Measurements from ENCODE around the gene GALNT15. TPM values are rescaled to one million over a fixed set of nuclear protein-coding genes. Genes with fewer than 3 reads are reported as not detected.
A peak's percentile ranks its signal among the peaks of the same experiment; 100 is the strongest.

GALNT15 gene
- total RNA-seq, 4 donors from 2014 or later, result 386 to 830 (median 768) TPM

GRCh38 chr3:16132928-16133327, 41.6 kb upstream of the GALNT15 start:
- DNase-seq (ENCODE audit: low spot score in 2 of 2), result no peak
- peak overlapping the region in 2 of 4 donors; percentile 18 to 58 for H3K27ac ChIP-seq

GRCh38 chr3:16134173-16134928, 40.1 kb upstream of the GALNT15 start:
- Histone ChIP-seq H3K36me3 (no peaks in the 10 kb centered on the region), H3K27ac (peak overlapping the region in 2 of 4 donors; percentile 87 to 94), H3K27me3 (no peaks in the 10 kb centered on the region), H3K4me3 (no peak overlapping the region), H3K9me3 (no peaks in the 10 kb centered on the region), H3K4me1 (peaks cover 0 to 25% (median 9%) of the 10 kb centered on the region in 4 donors)
- TF ChIP-seq EP300 (IDR thresholded peaks at IDR 0.05) (no peak), POLR2A (IDR thresholded peaks at IDR 0.05) (no peak), CTCF (IDR thresholded peaks at IDR 0.05) (no peak)
- DNase-seq (ENCODE audit: low spot score in 2 of 2), result no peak
- 78 to 84% methylated on average over 6 of the region's 6 CpGs for whole genome bisulfite sequencing, 2 donors

More at GRCh38 chr3:16132928-16133327, 41.6 kb upstream of the GALNT15 start:
- TF ChIP-seq EP300 (IDR thresholded peaks at IDR 0.05), result no peak
- TF ChIP-seq POLR2A (IDR thresholded peaks at IDR 0.05), result no peak
- no peak for TF ChIP-seq CTCF (IDR thresholded peaks at IDR 0.05)
- no peaks in the 10 kb centered on the region for H3K27me3 ChIP-seq
- H3K4me3 ChIP-seq, result no peak overlapping the region
- no peaks in the 10 kb centered on the region for H3K9me3 ChIP-seq
- H3K36me3 ChIP-seq, result no peaks in the 10 kb centered on the region
- WGBS, 2 donors, result 50 to 69% methylated on average over 3 of the region's 3 CpGs
- H3K4me1 ChIP-seq, result peaks cover 0 to 25% (median 9%) of the 10 kb centered on the region in 4 donors

GRCh38 chr3:16136055-16136454, 38.4 kb upstream of the GALNT15 start:
- Histone ChIP-seq H3K4me3 (no peak overlapping the region), H3K9me3 (no peaks in the 10 kb centered on the region), H3K4me1 (peaks cover 0 to 25% (median 9%) of the 10 kb centered on the region in 4 donors), H3K27ac (peak overlapping the region; percentile 64 to 94 (median 78)), H3K36me3 (no peaks in the 10 kb centered on the region), H3K27me3 (no peaks in the 10 kb centered on the region)
- TF ChIP-seq EP300 (IDR thresholded peaks at IDR 0.05) (peak; percentile 24 to 70), POLR2A (IDR thresholded peaks at IDR 0.05) (peak in 1 of 2 donors; percentile 11), CTCF (IDR thresholded peaks at IDR 0.05) (no peak)
- whole genome bisulfite sequencing, 2 donors, result 24 to 31% methylated on average over 2 of the region's 2 CpGs
- DNase-seq (ENCODE audit: low spot score in 2 of 2), result no peak

- peaks cover 0 to 30% (median 9%) of the 10 kb centered on the region in 4 donors for H3K4me1 ChIP-seq
- no peak overlapping the region for H3K4me3 ChIP-seq
- no peaks in the 10 kb centered on the region for H3K27me3 ChIP-seq
- DNase-seq (ENCODE audit: low spot score in 2 of 2), result no peak
- TF ChIP-seq POLR2A (IDR thresholded peaks at IDR 0.05), result no peak
- TF ChIP-seq EP300 (IDR thresholded peaks at IDR 0.05), result no peak
- no peak for TF ChIP-seq CTCF (IDR thresholded peaks at IDR 0.05)
- no peaks in the 10 kb centered on the region for H3K36me3 ChIP-seq
- peak overlapping the region; percentile 60 to 94 (median 78) for H3K27ac ChIP-seq
- 91 to 94% methylated on average over 1 of the region's 1 CpG for WGBS, 2 donors
- no peaks in the 10 kb centered on the region for H3K9me3 ChIP-seq
Observed at GRCh38 chr3:16137044-16137443, 37.4 kb upstream of the GALNT15 start.

- Histone ChIP-seq H3K27me3 (no peaks in the 10 kb centered on the region), H3K4me3 (no peak overlapping the region), H3K9me3 (no peaks in the 10 kb centered on the region), H3K36me3 (no peaks in the 10 kb centered on the region), H3K27ac (peak overlapping the region in 3 of 4 donors; percentile 60 to 94 (median 87)), H3K4me1 (peaks cover 0 to 35% (median 9%) of the 10 kb centered on the region in 4 donors)
- TF ChIP-seq CTCF (IDR thresholded peaks at IDR 0.05) (no peak), EP300 (IDR thresholded peaks at IDR 0.05) (no peak), POLR2A (IDR thresholded peaks at IDR 0.05) (no peak)
- WGBS, 2 donors, result 88 to 94% methylated on average over 6 of the region's 6 CpGs
- no peak for DNase-seq (ENCODE audit: low spot score in 2 of 2)
Observed at GRCh38 chr3:16137977-16138376, 36.5 kb upstream of the GALNT15 start.

All from tibial nerve (tissue), 4 donors.